ENCODE results near the gene UPK2. TPM values are rescaled to one million over a fixed set of nuclear protein-coding genes. Genes with fewer than 3 reads are reported as not detected.

UPK2 gene
- total and polyA plus RNA-seq, 2 donors (not counting 3 experiments of a cell fraction or from before 2014, with no cell fraction given): 0.11 TPM; not detected in 1

GRCh38 chr11:118984825-118985224, 28.7 kb downstream of the UPK2 start:
- TF ChIP-seq MAX (IDR thresholded peaks at IDR 0.05; ENCODE audit: insufficient read depth, insufficient read length) (no peak), POLR2AphosphoS5 (IDR thresholded peaks at IDR 0.05; ENCODE audit: insufficient read depth, low read depth, low read length) (no peak), GATA2 (IDR thresholded peaks at IDR 0.05; ENCODE audit: insufficient read depth, insufficient read length, low read depth, low read length) (no peak), POLR2A (IDR thresholded peaks at IDR 0.05; ENCODE audit: low read depth, low read length) (no peak), JUN (IDR thresholded peaks at IDR 0.05; ENCODE audit: borderline replicate concordance, insufficient read depth, insufficient read length, low read depth) (no peak), EZH2 (IDR thresholded peaks at IDR 0.05; ENCODE audit: borderline replicate concordance, low read depth, low read length, severe bottlenecking) (no peak), FOS (IDR thresholded peaks at IDR 0.05; ENCODE audit: borderline replicate concordance, insufficient read depth, low read length) (no peak), MYC (IDR thresholded peaks at IDR 0.05; ENCODE audit: low read depth, low read length) (no peak)
- TF ChIP-seq, protein P1, sequence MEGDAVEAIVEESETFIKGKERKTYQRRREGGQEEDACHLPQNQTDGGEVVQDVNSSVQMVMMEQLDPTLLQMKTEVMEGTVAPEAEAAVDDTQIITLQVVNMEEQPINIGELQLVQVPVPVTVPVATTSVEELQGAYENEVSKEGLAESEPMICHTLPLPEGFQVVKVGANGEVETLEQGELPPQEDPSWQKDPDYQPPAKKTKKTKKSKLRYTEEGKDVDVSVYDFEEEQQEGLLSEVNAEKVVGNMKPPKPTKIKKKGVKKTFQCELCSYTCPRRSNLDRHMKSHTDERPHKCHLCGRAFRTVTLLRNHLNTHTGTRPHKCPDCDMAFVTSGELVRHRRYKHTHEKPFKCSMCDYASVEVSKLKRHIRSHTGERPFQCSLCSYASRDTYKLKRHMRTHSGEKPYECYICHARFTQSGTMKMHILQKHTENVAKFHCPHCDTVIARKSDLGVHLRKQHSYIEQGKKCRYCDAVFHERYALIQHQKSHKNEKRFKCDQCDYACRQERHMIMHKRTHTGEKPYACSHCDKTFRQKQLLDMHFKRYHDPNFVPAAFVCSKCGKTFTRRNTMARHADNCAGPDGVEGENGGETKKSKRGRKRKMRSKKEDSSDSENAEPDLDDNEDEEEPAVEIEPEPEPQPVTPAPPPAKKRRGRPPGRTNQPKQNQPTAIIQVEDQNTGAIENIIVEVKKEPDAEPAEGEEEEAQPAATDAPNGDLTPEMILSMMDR (IDR thresholded peaks at IDR 0.05; ENCODE audit: extremely low read depth in 1 of 2, insufficient read depth in 1 of 2, low read depth in 1 of 2, low read length in 2 of 2): no peak
- Histone ChIP-seq H3K4me1 (ENCODE audit: control insufficient read depth, extremely low read depth, insufficient read depth, low read length) (no peaks in the 10 kb centered on the region), H3K4me3 (replicated peaks in 1 of 3; ENCODE audit: insufficient read depth in 1 of 3, low read depth in 1 of 3, low read length in 3 of 3) (no peak overlapping the region), H3K9ac (replicated peaks; ENCODE audit: extremely low read depth, insufficient read depth, low read length) (no peak overlapping the region), H3K27me3 (ENCODE audit: control insufficient read depth in 2 of 2, insufficient read depth in 2 of 2, low read length in 2 of 2) (peaks cover 0 to 1% of the 10 kb centered on the region in 2 experiments), H3K27ac (ENCODE audit: insufficient read depth, low read depth, low read length) (no peak overlapping the region), H4K20me1 (replicated peaks; ENCODE audit: control insufficient read depth, extremely low read depth, insufficient read depth, low read length) (no peaks in the 10 kb centered on the region), H3K9me1 (replicated peaks; ENCODE audit: control insufficient read depth, extremely low read depth, insufficient read depth, low read length) (no peaks in the 10 kb centered on the region), H3K9me3 (replicated peaks; ENCODE audit: control insufficient read depth, insufficient read depth, low read length) (no peaks in the 10 kb centered on the region), H2AFZ (ENCODE audit: low read depth, low read length) (no peak overlapping the region), H3K4me2 (ENCODE audit: insufficient read depth, low read length) (no peak overlapping the region), H3K79me2 (ENCODE audit: control insufficient read depth, insufficient read depth, low read length) (no peaks in the 10 kb centered on the region), H3K36me3 (ENCODE audit: control insufficient read depth in 2 of 2, extremely low read depth in 1 of 2, insufficient read depth in 2 of 2, low read length in 2 of 2) (no peaks in the 10 kb centered on the region)
- ChIA-PET CTCF (interaction anchor here (1.3 to 1.5 kb wide), 2 partner anchors 11 to 28 kb away, joined by 3 read pairs; partner anchors contain the start of gene UPK2), POLR2A (no interaction called here)
- DNase-seq (ENCODE audit: low read depth, low spot score): no peak
- intact Hi-C loops (cut with micrococcal nuclease) (no loop called here), dilution Hi-C loops (cut with MboI; ENCODE audit: extremely low pct_ligation_motif_present, low sequenced_read_pairs) (no loop called here)
- no TSS peak for BruUV-seq (replicated peaks)
- FAIRE-seq: no peak
